ENCODE measurements around the gene MTMR2.

Gene MTMR2

DNA sequence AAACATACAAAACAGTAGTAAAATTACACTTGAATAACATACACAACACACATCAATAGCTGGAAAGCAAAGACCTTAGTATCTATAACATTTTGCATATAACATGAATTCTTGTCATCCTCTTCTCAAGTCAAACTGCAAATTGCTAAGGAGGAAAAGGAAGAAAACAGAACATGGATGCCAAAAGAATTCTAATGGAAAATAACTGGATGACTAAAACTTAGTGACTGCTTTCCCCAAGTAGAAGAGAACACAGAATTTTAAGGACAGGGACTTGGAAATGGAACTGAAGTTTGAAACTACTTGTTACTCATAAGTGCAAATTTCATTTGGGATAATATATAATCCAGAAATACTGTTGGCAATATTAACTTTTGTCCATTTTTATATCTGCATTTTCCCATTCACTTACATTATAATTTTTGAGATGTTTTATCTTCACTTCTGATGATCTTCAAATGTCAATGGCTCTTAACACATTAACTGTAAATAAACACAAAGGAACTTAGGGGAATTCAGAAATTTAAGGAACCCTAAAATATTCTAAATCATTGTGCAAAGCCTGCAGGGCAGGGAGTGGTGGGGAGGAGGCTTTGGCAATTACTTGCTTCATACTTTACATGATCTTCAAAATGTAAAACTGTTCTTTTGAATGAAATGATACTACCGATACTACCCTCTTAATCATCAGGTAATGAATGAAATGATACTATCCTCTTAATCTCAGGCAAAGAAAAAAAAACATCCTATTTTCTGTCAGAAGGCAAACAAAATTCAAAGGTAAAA, 9.9 kb downstream of the MTMR2 start:
- 88% methylated on average over 1 of the region's 1 CpG for WGBS (ENCODE audit: insufficient coverage)

DNA sequence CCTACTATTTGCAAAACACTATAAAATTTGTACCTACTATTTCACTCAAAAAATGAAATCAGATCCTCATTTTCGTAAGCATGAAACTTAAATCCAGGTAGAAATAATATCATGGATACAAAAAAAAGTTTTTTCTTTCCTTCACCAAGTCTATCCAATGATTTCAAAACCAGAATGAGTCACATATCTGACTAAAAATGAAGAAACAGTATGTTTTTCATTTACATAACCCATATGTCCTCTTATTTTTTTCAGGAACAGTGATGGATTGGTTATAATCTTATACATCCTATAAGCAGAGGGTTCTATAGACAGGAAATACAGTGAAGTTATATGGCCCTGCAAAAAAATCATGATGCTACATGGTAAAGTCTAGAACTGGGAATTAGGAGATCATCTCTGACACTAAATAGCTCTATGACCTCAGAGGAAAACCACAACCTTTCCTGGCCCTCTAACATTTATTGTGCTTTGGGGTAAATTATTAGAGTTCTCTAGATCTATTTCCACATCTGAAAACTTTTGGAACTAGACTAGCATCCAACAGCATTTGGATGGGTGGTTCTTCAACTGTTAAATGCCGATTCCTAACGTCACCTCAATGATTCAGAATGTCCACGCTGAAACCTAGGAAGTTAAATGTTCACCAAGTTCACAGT, 10.9 kb downstream of the MTMR2 start:
- Histone ChIP-seq H3K9me3 (ENCODE audit: control extremely low read depth in 1 of 5, control insufficient read depth in 4 of 5, insufficient read depth in 2 of 5, low read depth in 1 of 5, low read length in 4 of 5) (no peaks in the 10 kb centered on the region), H3K4me3 (ENCODE audit: control insufficient read depth in 1 of 7, extremely low read depth in 1 of 7, insufficient read depth in 4 of 7, low read depth in 2 of 7, low read length in 6 of 7) (no peak overlapping the region), H3K36me3 (ENCODE audit: control insufficient read depth in 4 of 4, insufficient read depth in 4 of 4, low read length in 3 of 4) (peaks cover 0 to 3% (median 0%) of the 10 kb centered on the region in 4 experiments), H3K4me1 (ENCODE audit: control extremely low read depth in 1 of 4, control insufficient read depth in 4 of 4, insufficient read depth in 4 of 4, low read length in 3 of 4) (peaks cover 0 to 5% (median 2%) of the 10 kb centered on the region in 4 experiments), H3K27me3 (replicated peaks in 2 of 5; ENCODE audit: control insufficient read depth in 4 of 5, insufficient read depth in 5 of 5, low read length in 4 of 5) (no peaks in the 10 kb centered on the region), H3K27ac (ENCODE audit: insufficient read depth in 1 of 2, low read depth in 1 of 2, low read length in 2 of 2, poor library complexity in 1 of 2, severe bottlenecking in 2 of 2) (no peak overlapping the region)
- ChIA-PET CTCF (interaction anchor here (1.0 kb wide), 1 partner anchor 64 kb away, joined by 4 read pairs; no protein-coding TSS in a partner anchor), POLR2A (interaction anchor here (0.6 kb wide), 1 partner anchor 10 kb away, joined by 7 read pairs; no protein-coding TSS in a partner anchor)
- 100% methylated on average over 3 of the region's 4 CpGs for WGBS (ENCODE audit: insufficient coverage)
- peak in 1 of 3 donors; percentile 9 for DNase-seq

More for the DNA sequence above, 9.9 kb downstream of the MTMR2 start:
- no peaks in the 10 kb centered on the region for H3K9me3 ChIP-seq (ENCODE audit: control extremely low read depth in 1 of 5, control insufficient read depth in 4 of 5, insufficient read depth in 2 of 5, low read depth in 1 of 5, low read length in 4 of 5)
- DNase-seq, result no peak
- H3K4me3 ChIP-seq (ENCODE audit: control insufficient read depth in 1 of 7, extremely low read depth in 1 of 7, insufficient read depth in 4 of 7, low read depth in 2 of 7, low read length in 6 of 7), result no peak overlapping the region
- H3K27me3 ChIP-seq (replicated peaks in 2 of 5; ENCODE audit: control insufficient read depth in 4 of 5, insufficient read depth in 5 of 5, low read length in 4 of 5), result no peaks in the 10 kb centered on the region
- POLR2A ChIA-PET, result no interaction called here
- no peak overlapping the region for H3K27ac ChIP-seq (ENCODE audit: insufficient read depth in 1 of 2, low read depth in 1 of 2, low read length in 2 of 2, poor library complexity in 1 of 2, severe bottlenecking in 2 of 2)
- CTCF ChIA-PET, result no interaction called here
- peaks cover 0 to 5% (median 2%) of the 10 kb centered on the region in 4 experiments for H3K4me1 ChIP-seq (ENCODE audit: control extremely low read depth in 1 of 4, control insufficient read depth in 4 of 4, insufficient read depth in 4 of 4, low read length in 3 of 4)
- peaks cover 0 to 3% (median 0%) of the 10 kb centered on the region in 4 experiments for H3K36me3 ChIP-seq (ENCODE audit: control insufficient read depth in 4 of 4, insufficient read depth in 4 of 4, low read length in 3 of 4)

DNA sequence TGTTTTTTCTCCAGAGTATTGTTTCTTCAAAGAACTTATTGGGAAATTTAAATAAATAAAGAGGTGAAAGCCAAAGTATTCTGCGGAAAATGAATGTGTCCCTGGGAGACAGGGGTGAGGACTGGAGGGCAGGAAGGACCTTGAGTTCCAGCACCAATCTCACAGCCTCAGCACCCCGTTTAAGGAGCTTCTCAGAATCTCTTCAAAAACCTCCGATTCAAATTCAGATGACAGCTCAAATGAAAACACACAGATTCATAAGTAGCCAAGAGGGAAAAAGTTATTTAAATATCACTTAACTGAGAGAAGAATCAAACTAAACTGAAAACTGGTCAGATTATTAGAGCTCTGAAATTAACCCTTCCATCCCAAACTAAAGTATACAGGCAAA, 12.5 kb downstream of the MTMR2 start:
- Histone ChIP-seq H3K27me3 (replicated peaks in 2 of 5; ENCODE audit: control insufficient read depth in 4 of 5, insufficient read depth in 5 of 5, low read length in 4 of 5) (no peaks in the 10 kb centered on the region), H3K36me3 (ENCODE audit: control insufficient read depth in 4 of 4, insufficient read depth in 4 of 4, low read length in 3 of 4) (peaks cover 0 to 3% (median 0%) of the 10 kb centered on the region in 4 experiments), H3K4me3 (ENCODE audit: control insufficient read depth in 1 of 7, extremely low read depth in 1 of 7, insufficient read depth in 4 of 7, low read depth in 2 of 7, low read length in 6 of 7) (no peak overlapping the region), H3K9me3 (ENCODE audit: control extremely low read depth in 1 of 5, control insufficient read depth in 4 of 5, insufficient read depth in 2 of 5, low read depth in 1 of 5, low read length in 4 of 5) (no peaks in the 10 kb centered on the region), H3K27ac (ENCODE audit: insufficient read depth in 1 of 2, low read depth in 1 of 2, low read length in 2 of 2, poor library complexity in 1 of 2, severe bottlenecking in 2 of 2) (no peak overlapping the region), H3K4me1 (ENCODE audit: control extremely low read depth in 1 of 4, control insufficient read depth in 4 of 4, insufficient read depth in 4 of 4, low read length in 3 of 4) (peaks cover 0 to 5% (median 2%) of the 10 kb centered on the region in 4 experiments)
- whole genome bisulfite sequencing (ENCODE audit: insufficient coverage), result 100% methylated on average over 1 of the region's 3 CpGs
- no peak for DNase-seq
- POLR2A ChIA-PET, result no interaction called here
- CTCF ChIA-PET, result no interaction called here

DNA sequence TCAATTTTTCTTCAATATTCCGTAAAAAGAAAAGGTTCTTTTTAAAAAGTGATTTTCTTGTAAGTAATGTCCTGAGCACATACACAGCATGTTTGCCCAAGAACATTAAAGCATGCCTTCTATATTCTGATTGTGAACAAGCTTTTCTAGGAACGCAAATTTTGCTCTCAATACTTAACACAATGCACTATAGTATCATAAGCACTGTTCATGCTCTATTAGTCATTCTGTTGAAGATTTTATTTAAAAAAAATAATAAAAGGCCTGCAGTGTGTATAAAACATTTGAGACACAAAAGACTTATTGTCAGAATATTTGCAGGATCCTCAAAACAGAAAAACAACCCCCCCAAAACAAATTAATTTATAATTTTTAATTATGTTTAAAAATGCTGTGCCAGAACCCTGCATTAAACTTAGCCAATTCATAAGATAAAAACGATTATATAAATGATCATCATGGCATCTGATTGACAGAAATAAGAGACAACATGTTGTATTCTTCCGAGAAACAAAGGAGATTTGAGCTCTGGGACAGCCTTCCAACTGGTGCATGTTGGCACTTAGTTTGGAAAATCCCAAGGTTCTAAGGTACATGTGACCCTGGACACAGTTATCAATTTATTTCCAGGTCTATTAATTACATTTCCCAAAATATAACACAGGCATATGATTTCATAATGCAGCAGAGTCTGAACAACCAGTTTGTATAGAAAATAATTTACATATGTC, 13.1 kb downstream of the MTMR2 start:
- CTCF ChIA-PET, result no interaction called here
- Histone ChIP-seq H3K27me3 (replicated peaks in 2 of 5; ENCODE audit: control insufficient read depth in 4 of 5, insufficient read depth in 5 of 5, low read length in 4 of 5) (no peaks in the 10 kb centered on the region), H3K9me3 (ENCODE audit: control extremely low read depth in 1 of 5, control insufficient read depth in 4 of 5, insufficient read depth in 2 of 5, low read depth in 1 of 5, low read length in 4 of 5) (no peaks in the 10 kb centered on the region), H3K36me3 (ENCODE audit: control insufficient read depth in 4 of 4, insufficient read depth in 4 of 4, low read length in 3 of 4) (peaks cover 0 to 3% (median 0%) of the 10 kb centered on the region in 4 experiments), H3K4me3 (ENCODE audit: control insufficient read depth in 1 of 7, extremely low read depth in 1 of 7, insufficient read depth in 4 of 7, low read depth in 2 of 7, low read length in 6 of 7) (no peak overlapping the region), H3K4me1 (ENCODE audit: control extremely low read depth in 1 of 4, control insufficient read depth in 4 of 4, insufficient read depth in 4 of 4, low read length in 3 of 4) (peaks cover 0 to 5% (median 2%) of the 10 kb centered on the region in 4 experiments), H3K27ac (ENCODE audit: insufficient read depth in 1 of 2, low read depth in 1 of 2, low read length in 2 of 2, poor library complexity in 1 of 2, severe bottlenecking in 2 of 2) (no peak overlapping the region)
- DNase-seq, result no peak
- no CpG with 5 or more reads among the region's 4 CpGs for WGBS (ENCODE audit: insufficient coverage)
- POLR2A ChIA-PET, result no interaction called here

DNA sequence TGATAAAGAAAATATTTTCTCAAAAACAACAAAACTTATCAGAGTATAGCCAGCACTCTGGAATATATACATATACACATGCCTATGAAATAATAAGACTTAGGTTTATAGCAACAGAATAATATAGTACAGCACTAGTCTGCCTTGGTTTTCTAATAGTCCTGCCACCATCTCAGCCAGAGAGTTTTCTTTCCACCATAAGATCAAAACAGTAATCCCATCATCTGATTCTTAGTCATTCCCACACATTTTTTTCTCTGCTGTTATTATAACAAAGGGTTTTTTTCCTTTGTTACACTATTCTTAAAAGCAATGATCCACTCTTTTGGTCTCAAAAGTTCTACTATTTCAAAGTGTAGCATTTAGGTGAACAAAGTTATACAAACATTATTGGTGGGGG, 15.1 kb downstream of the MTMR2 start:
- Histone ChIP-seq H3K9me3 (ENCODE audit: control extremely low read depth in 1 of 5, control insufficient read depth in 4 of 5, insufficient read depth in 2 of 5, low read depth in 1 of 5, low read length in 4 of 5) (no peaks in the 10 kb centered on the region), H3K36me3 (ENCODE audit: control insufficient read depth in 4 of 4, insufficient read depth in 4 of 4, low read length in 3 of 4) (peaks cover 0 to 3% (median 0%) of the 10 kb centered on the region in 4 experiments), H3K4me3 (ENCODE audit: control insufficient read depth in 1 of 7, extremely low read depth in 1 of 7, insufficient read depth in 4 of 7, low read depth in 2 of 7, low read length in 6 of 7) (no peak overlapping the region), H3K27me3 (replicated peaks in 2 of 5; ENCODE audit: control insufficient read depth in 4 of 5, insufficient read depth in 5 of 5, low read length in 4 of 5) (no peaks in the 10 kb centered on the region), H3K4me1 (ENCODE audit: control extremely low read depth in 1 of 4, control insufficient read depth in 4 of 4, insufficient read depth in 4 of 4, low read length in 3 of 4) (peaks cover 0 to 5% (median 2%) of the 10 kb centered on the region in 4 experiments), H3K27ac (ENCODE audit: insufficient read depth in 1 of 2, low read depth in 1 of 2, low read length in 2 of 2, poor library complexity in 1 of 2, severe bottlenecking in 2 of 2) (no peak overlapping the region)
- POLR2A ChIA-PET, result no interaction called here
- CTCF ChIA-PET, result interaction anchor here (0.7 kb wide), 1 partner anchor 12 kb away, joined by 4 read pairs; no protein-coding TSS in a partner anchor
- no peak for DNase-seq

DNA sequence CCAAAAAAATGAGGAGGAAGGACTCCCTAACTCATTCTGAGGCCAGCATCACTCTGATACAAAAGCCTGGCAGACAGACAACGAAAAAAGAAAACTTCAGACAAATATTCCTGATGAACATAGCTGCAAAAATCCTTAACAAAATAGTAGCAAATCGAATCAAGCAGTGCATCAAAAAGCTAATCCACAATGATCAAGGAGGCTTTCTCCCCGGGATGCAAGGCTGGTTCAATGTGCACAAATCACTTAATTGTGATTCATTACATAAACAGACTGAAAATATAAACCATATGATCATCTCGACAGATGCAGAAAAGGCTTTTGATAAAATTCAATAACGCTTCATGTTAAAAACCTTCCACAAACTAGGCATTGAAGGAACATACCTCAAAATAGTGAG, 16.4 kb downstream of the MTMR2 start:
- ChIA-PET POLR2A (no interaction called here), CTCF (interaction anchor here (1.5 kb wide), 1 partner anchor 8 kb away, joined by 4 read pairs; no protein-coding TSS in a partner anchor)

More for the DNA sequence above, 16.4 kb downstream of the MTMR2 start:
- no peaks in the 10 kb centered on the region for H3K9me3 ChIP-seq (ENCODE audit: control extremely low read depth in 1 of 5, control insufficient read depth in 4 of 5, insufficient read depth in 2 of 5, low read depth in 1 of 5, low read length in 4 of 5)
- H3K4me3 ChIP-seq (ENCODE audit: control insufficient read depth in 1 of 7, extremely low read depth in 1 of 7, insufficient read depth in 4 of 7, low read depth in 2 of 7, low read length in 6 of 7), result no peak overlapping the region
- no peaks in the 10 kb centered on the region for H3K4me1 ChIP-seq (ENCODE audit: control extremely low read depth in 1 of 4, control insufficient read depth in 4 of 4, insufficient read depth in 4 of 4, low read length in 3 of 4)
- 98% methylated on average over 4 of the region's 5 CpGs for WGBS (ENCODE audit: insufficient coverage)
- no peaks in the 10 kb centered on the region for H3K27me3 ChIP-seq (replicated peaks in 2 of 5; ENCODE audit: control insufficient read depth in 4 of 5, insufficient read depth in 5 of 5, low read length in 4 of 5)
- peaks cover 0 to 3% (median 0%) of the 10 kb centered on the region in 4 experiments for H3K36me3 ChIP-seq (ENCODE audit: control insufficient read depth in 4 of 4, insufficient read depth in 4 of 4, low read length in 3 of 4)
- H3K27ac ChIP-seq (ENCODE audit: insufficient read depth in 1 of 2, low read depth in 1 of 2, low read length in 2 of 2, poor library complexity in 1 of 2, severe bottlenecking in 2 of 2), result no peak overlapping the region
- DNase-seq, result no peak
